ENCODE data around the gene CCKAR. TPM values are rescaled to one million over a fixed set of nuclear protein-coding genes. Genes with fewer than 3 reads are reported as not detected.

The CCKAR gene
- total and polyA plus RNA-seq, 2 of the 8 experiments (the other 6 are each of a cell fraction or from before 2014, with no cell fraction given) = not detected

DNA sequence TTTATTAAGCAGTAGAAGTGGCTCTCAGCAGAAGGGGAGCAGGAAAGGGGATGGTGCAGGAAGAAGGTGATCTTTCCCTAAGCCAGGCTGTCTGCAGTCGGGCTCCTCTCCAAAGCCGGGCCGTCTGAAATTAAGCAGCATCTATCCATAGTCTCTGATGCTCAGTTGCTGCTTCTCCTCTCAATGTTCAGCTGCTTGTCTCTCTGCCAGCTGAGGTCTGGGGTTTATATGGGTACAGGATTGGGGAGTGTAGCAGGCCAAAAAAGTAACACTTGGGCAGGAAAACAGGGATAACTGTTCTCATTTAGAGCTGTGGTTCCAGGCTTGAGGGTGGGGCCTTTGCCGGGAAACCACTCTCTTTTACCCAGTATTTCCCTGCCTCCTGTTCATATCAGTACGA is 39.2 kb upstream of the CCKAR start:
- Histone ChIP-seq H3K4me3 (ENCODE audit: extremely low read depth in 1 of 4, insufficient read depth in 2 of 4, low read depth in 3 of 4, low read length in 4 of 4) (no peak overlapping the region), H3K79me1 (ENCODE audit: low read depth, low read length) (no peaks in the 10 kb centered on the region), H3K4me1 (replicated peaks in 1 of 4; ENCODE audit: control insufficient read depth in 3 of 4, insufficient read depth in 4 of 4, low read length in 3 of 4) (peaks cover 0 to 7% (median 0%) of the 10 kb centered on the region in 4 experiments; a peak in 1 of 7 replicates), H3K23ac (ENCODE audit: insufficient read length) (no peak overlapping the region), H2BK5ac (ENCODE audit: low read depth, low read length) (no peak overlapping the region), H3K27me3 (replicated peaks in 1 of 4; ENCODE audit: control insufficient read depth in 3 of 4, extremely low read depth in 1 of 4, insufficient read depth in 3 of 4, low read length in 3 of 4) (no peaks in the 10 kb centered on the region), H2BK12ac (ENCODE audit: low read depth, low read length) (no peak overlapping the region), H4K91ac (replicated peaks; ENCODE audit: insufficient read length, low read length) (no peak overlapping the region), H3K79me2 (ENCODE audit: control insufficient read depth in 1 of 2, insufficient read depth in 2 of 2, low read length in 2 of 2) (no peaks in the 10 kb centered on the region), H3K4me2 (ENCODE audit: insufficient read depth in 1 of 2, low read depth in 2 of 2, low read length in 2 of 2) (no peak overlapping the region), H3K23me2 (ENCODE audit: low read depth, low read length) (no peaks in the 10 kb centered on the region; the same call in 1 of the 2 replicates), H3K9me3 (ENCODE audit: insufficient read depth in 2 of 2, low read depth in 1 of 2, low read length in 1 of 2) (no peaks in the 10 kb centered on the region), H3K4ac (replicated peaks; ENCODE audit: insufficient read length, low read depth, low read length) (no peak overlapping the region), H3K56ac (replicated peaks; ENCODE audit: insufficient read length, low read depth, low read length) (no peak overlapping the region), H4K20me1 (replicated peaks in 1 of 2; ENCODE audit: control insufficient read depth in 1 of 2, insufficient read depth in 2 of 2, low read length in 2 of 2) (no peaks in the 10 kb centered on the region), H2BK120ac (replicated peaks; ENCODE audit: low read depth, low read length) (no peak overlapping the region), H2BK15ac (ENCODE audit: low read length) (no peak overlapping the region), H2AK5ac (ENCODE audit: low read depth, low read length) (no peak overlapping the region), H4K5ac (ENCODE audit: insufficient read length, low read depth, low read length) (no peak overlapping the region), H3K18ac (ENCODE audit: extremely low read depth, low read length) (no peak overlapping the region), H2AFZ (ENCODE audit: low read length) (peak overlapping the region; percentile 27; the same call in 1 of the 2 replicates), H3K14ac (ENCODE audit: insufficient read length) (no peak overlapping the region), H2BK20ac (ENCODE audit: low read length) (no peak overlapping the region), H3K9ac (replicated peaks in 1 of 4; ENCODE audit: extremely low read depth in 1 of 4, low read depth in 3 of 4, low read length in 3 of 4) (no peak overlapping the region), H3K36me3 (ENCODE audit: control insufficient read depth in 2 of 4, insufficient read depth in 4 of 4, low read length in 3 of 4) (no peaks in the 10 kb centered on the region), H4K8ac (ENCODE audit: extremely low read depth, insufficient read depth, low read length) (no peak overlapping the region), H3K27ac (ENCODE audit: low read depth, low read length) (no peak overlapping the region)
- DNase-seq (ENCODE audit: low read depth in 1 of 2, low spot score in 2 of 2) (no peak), FAIRE-seq (no peak)
- WGBS, 2 experiments (ENCODE audit: extremely low coverage in 1 of 2, insufficient coverage in 1 of 2, insufficient read length in 1 of 2, insufficient replicate concordance in 2 of 2, low coverage in 1 of 2, low lambda C conversion rate in 2 of 2, missing lambda C conversion rate in 1 of 2) = 70% methylated on average over 5 of the region's 5 CpGs; no CpG with 5 or more reads in 1 of the 2 experiments
- CTCF ChIA-PET (ENCODE audit: partially characterized antibody) = interaction anchor here (0.6 kb wide), 1 partner anchor 321 kb away, joined by 3 read pairs; no protein-coding TSS in a partner anchor
- POLR2A ChIA-PET (ENCODE audit: partially characterized antibody) = no interaction called here
- TF ChIP-seq SUZ12 (IDR thresholded peaks at IDR 0.05; ENCODE audit: low read length) (no peak), CBX5 (IDR thresholded peaks at IDR 0.05; ENCODE audit: low read depth, low read length) (no peak), CBX8 (IDR thresholded peaks at IDR 0.05; ENCODE audit: borderline replicate concordance, low read depth, low read length) (no peak)
- TF ChIP-seq, protein P1, sequence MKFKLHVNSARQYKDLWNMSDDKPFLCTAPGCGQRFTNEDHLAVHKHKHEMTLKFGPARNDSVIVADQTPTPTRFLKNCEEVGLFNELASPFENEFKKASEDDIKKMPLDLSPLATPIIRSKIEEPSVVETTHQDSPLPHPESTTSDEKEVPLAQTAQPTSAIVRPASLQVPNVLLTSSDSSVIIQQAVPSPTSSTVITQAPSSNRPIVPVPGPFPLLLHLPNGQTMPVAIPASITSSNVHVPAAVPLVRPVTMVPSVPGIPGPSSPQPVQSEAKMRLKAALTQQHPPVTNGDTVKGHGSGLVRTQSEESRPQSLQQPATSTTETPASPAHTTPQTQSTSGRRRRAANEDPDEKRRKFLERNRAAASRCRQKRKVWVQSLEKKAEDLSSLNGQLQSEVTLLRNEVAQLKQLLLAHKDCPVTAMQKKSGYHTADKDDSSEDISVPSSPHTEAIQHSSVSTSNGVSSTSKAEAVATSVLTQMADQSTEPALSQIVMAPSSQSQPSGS (IDR thresholded peaks at IDR 0.05; ENCODE audit: low read length) = no peak
